ENCODE data around the gene HSPA12A.

The HSPA12A gene

GRCh38 chr10:116765648-116766081 is 23.3 kb upstream of the HSPA12A start:
- no peak overlapping the region for H3K4me3 ChIP-seq (replicated peaks; ENCODE audit: low read depth, low read length)
- TF ChIP-seq CTCF (IDR thresholded peaks at IDR 0.05; ENCODE audit: low read depth, low read length, missing control alignments): peak; percentile 42
- no peak for DNase-seq (ENCODE audit: extremely low read depth, low read depth)

DNA sequence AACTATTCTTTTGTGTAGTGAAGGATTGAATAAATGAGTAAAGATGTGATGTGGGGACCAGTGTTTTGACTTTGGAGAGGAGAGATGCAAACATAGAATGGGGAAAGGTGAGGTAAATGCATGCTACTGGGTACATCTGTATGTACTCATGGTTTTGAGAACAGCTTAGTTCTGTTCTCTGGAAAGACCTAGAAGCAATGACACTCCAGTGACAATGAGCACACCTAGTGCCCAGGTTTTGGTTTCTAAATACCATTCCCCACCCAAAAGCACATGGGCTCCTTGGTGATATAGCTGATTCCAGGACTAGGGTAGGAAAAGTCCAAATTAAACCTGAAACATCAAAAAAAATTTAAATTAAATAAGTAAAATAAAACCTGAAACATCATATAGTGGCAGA is 22.6 kb upstream of the HSPA12A start:
- H3K4me3 ChIP-seq (replicated peaks; ENCODE audit: low read depth, low read length): no peak overlapping the region
- no peak for TF ChIP-seq CTCF (IDR thresholded peaks at IDR 0.05; ENCODE audit: low read depth, low read length, missing control alignments)
- DNase-seq (ENCODE audit: extremely low read depth, low read depth): no peak

DNA sequence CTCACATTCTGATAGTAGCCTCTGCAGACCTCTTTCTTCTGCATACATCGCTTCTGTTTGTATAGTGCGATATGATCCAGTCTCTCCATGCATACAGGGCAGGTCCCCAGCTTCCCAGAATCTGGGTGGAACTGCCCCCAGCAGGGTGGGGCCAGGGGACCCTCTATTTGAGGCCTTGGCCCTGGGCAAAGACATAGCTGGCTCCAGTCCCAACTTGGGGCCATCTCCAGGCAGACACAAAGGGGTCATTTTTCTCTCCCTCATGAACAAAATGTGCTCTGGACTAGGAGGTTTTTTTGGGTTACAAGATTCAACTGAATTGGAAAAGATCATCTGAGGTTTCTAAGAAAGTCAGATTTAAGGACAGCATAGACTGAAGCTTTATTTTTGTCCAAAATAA is 21.1 kb upstream of the HSPA12A start:
- DNase-seq (ENCODE audit: extremely low read depth, low read depth): no peak
- TF ChIP-seq CTCF (IDR thresholded peaks at IDR 0.05; ENCODE audit: low read depth, low read length, missing control alignments): no peak
- no peak overlapping the region for H3K4me3 ChIP-seq (replicated peaks; ENCODE audit: low read depth, low read length)

- no peak for DNase-seq (ENCODE audit: extremely low read depth, low read depth)
- no peak overlapping the region for H3K4me3 ChIP-seq (replicated peaks; ENCODE audit: low read depth, low read length)
- TF ChIP-seq CTCF (IDR thresholded peaks at IDR 0.05; ENCODE audit: low read depth, low read length, missing control alignments): no peak
Measured at GRCh38 chr10:116761883-116762282, 19.5 kb upstream of the HSPA12A start.

GRCh38 chr10:116760919-116761318 is 18.6 kb upstream of the HSPA12A start:
- no peak for TF ChIP-seq CTCF (IDR thresholded peaks at IDR 0.05; ENCODE audit: low read depth, low read length, missing control alignments)
- no peak for DNase-seq (ENCODE audit: extremely low read depth, low read depth)
- no peak overlapping the region for H3K4me3 ChIP-seq (replicated peaks; ENCODE audit: low read depth, low read length)

DNA sequence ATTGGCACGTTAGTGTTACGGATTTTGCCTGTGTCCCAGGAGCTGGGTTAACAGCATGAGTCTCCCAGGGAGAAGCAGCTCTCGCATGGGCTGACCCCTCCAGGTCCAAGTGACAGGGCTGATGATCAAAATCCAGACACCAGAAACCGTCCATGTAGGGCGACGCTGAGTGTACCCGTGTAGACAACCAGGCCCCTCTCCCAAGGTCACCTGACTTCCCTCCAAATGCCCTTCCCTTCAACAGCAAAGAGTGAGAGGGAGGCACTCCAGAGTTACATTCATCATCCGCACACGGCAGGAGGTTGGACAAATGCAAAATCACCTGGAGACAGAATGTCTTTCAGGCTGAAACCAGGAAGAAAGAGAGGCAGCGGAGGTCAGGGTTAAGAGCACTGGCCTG is 14.9 kb upstream of the HSPA12A start:
- DNase-seq (ENCODE audit: extremely low read depth, low read depth): no peak
- TF ChIP-seq CTCF (IDR thresholded peaks at IDR 0.05; ENCODE audit: low read depth, low read length, missing control alignments): no peak
- H3K4me3 ChIP-seq (replicated peaks; ENCODE audit: low read depth, low read length): no peak overlapping the region

GRCh38 chr10:116756277-116756676 is 13.9 kb upstream of the HSPA12A start:
- DNase-seq (ENCODE audit: extremely low read depth, low read depth): no peak
- TF ChIP-seq CTCF (IDR thresholded peaks at IDR 0.05; ENCODE audit: low read depth, low read length, missing control alignments): no peak
- no peak overlapping the region for H3K4me3 ChIP-seq (replicated peaks; ENCODE audit: low read depth, low read length)
